GM21423 (cell line): ENCODE measurements around the gene BEAN1.

Source experiments
- ATAC-seq: cut with Tn5 transposase; IDR thresholded peaks from one replicate; pipeline ENCODE4 v1.9.1; 2021; ENCODE audit warnings: mild to moderate bottlenecking, moderate library complexity; ENCODE audit not compliant: unreplicated experiment

BEAN1 gene

DNA sequence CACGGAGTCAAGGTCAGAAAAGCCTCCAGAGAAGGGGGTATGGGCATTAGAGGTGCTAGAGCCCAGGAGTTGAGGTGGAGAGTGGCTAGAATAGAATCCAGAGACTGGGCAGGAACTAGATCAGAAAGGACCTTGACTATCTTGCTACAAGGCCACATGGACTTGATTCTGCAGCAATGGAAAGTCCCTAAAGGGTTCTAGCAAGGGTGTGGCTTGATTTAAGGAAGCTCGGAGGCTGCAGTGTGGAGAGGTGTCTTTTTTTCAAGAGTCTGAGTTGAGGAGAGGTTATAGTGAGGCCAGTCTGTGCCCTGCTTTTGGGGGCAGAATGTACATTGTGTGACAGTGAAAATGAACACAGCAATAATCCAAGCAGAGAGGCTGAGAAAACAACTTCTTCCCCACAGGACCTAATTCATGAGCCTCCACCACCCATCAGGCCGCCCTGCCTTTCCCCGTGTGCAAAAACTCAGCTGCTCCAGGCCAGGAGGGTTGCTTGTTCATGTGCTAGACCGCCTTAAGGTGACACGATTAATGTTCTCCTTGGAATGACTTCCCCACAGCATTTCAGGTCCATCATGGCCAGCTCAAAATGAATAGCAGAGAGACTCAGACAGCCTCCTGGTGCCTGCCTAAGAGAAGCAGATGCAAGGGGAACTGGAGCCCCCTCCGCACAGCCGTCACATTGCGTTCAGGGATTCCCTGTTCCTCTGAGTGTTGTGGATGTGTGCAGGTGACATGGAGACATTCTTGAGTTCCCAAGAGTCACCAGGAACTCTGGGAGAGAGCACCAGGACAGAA is 8.7 kb upstream of the BEAN1 start:
- ATAC-seq = no peak

DNA sequence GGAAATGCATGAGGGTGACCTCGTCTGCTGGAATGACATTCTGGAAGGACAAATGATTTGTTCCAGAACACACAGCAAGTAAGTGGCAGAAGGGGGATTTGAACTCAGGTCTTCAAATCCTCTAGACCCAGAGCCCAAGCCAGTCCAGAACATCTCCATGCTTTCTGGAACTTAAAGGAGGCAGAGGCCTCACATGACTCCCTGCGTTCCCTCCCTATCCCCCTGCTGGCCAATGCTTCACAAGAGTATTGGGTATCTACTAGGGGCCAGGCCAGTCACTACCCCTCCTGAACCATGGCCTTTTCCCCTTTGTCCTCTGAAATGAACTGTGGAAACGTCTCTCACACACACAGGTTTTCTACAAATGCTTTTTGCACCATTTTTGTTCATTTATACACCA is 7.6 kb upstream of the BEAN1 start:
- ATAC-seq = no peak

DNA sequence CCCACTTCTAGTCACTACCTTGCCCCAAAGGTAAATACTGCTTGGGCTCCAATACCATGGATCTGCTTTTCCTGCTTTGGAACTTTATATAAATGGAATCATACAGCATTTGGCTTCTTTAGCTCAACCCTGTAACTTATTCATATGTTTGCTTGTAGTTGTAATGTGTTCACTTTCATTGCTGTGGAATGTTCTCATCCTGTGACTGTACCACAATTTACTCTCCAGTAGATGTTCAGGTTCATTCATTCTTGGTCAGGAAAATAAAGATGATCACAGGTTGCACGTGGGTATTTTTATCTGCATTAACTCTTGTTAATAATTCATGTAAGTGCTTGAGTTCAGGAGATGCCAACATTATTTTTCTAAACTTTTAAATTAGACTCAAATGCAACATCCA is 6.7 kb upstream of the BEAN1 start:
- no peak for ATAC-seq

DNA sequence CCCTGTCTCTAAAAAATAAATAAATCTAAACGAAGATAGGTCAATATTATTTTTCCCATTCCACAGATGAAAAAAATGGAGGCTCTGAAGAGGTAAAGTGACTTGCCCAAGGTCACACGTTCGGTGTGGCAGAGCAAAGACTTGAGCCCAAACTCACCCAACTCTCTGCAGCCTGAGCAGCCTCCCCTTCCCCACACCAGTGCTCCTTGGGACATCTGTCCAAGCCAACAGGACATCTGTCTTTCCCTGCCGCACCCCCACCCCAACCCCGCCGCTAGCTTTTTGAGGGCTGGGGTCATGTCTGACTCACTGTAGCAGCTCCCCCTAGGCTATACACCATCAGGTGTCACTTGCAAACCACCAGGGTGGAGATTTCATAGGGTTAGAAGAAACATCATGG is 5.2 kb upstream of the BEAN1 start:
- no peak for ATAC-seq

DNA sequence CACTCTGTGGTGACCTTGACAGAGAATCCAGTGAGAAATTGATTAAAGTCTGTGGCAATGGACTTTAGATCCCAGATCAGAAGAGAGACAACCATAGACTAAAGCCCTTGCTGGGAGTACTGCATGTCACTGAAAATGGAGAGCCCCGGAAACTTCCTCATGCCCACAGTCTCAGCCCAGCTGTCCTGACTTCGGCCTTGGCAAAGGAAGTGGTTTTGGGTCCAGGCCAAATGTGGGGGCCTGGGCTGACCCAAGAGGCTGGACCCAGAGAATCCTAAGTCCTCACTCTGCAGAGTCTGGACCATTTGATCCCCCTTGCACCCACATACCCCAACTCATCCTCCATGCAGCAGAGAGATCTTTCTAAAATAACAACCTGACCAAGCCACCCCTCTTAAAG is 4.7 kb upstream of the BEAN1 start:
- no peak for ATAC-seq

DNA sequence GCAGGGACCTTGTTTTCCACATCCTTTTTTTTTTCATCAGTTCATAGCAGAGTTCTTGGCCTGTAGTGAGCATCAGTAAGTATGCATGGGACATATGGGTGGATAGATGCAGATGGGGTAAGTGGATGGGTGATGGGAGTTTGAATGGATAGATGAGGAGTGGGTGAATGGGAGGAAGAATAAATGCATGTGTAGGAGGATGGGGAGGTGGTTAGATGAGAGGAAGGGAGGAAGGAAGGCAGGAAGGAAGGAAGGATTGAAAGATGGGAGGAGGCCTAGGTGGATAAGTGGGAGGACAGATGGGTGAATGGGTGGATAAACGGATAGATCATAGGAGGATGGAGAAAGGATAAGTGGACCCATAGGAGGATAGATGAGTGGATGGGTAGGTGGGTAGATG is 3.9 kb upstream of the BEAN1 start:
- no peak for ATAC-seq

DNA sequence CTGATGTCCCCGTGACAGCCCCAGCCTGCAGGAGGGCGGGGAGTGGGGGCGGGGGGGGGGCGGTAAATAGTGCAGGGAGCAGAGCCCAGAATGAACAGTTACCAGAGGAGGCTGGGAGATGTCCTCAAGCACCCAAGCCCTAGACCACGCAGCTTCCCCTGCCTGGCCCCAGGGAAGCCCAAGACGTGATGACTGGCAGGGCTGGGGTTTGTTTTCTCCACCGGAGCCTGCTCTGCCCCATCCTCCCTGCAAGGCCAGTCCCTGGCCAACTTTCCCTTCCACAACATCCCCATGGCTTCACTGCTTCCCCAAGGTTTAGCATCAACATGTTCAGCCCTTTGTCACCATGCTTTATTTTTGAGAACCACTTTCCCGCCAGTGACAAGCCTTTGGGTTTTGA is 1.4 kb upstream of the BEAN1 start:
- ATAC-seq = no peak

DNA sequence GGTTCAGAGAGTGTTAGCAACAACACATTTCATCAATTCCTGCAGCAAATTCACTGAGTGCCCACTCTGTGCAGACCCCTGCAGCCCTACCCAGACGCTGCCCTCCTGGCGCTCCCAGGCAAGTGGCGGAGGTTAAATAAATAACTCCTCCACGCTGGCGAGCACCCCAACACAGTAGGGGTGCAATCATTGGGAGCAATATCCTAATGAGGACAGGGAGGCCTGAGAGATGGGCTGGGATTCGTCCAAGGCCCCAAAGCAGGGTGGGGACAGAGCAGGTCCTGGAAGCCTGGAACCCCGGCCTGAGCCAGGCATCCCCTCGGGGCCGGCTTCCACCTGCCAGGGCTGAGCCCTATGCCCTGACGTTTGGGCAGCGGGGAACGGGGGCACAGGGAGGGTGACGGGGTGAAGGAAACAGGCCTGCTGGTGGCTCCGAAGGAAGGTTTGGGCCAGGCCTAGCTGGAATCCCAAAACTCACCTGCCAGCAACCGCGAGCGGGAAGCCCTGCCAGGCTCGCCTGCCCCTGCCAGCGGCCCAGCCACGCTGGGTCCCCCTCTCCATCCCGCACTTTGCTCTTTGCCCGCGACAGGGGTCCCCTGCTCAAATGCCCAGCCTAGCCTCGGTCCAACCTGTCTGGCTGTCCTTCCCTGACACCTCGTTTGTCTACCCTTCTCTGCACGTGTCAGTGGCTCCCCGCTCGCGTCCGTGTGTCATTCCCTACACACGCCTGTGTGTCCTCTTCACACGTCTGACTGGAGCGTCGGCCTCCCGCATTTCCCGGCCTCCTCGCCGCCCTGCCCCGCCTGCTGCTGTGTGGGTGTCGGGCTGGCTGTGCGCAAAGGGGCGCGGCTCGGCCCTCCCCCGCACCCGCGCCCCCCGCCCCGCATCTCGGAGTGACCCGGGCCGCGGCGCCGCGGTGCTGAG is 721 bp upstream of the BEAN1 start:
- no peak for ATAC-seq

DNA sequence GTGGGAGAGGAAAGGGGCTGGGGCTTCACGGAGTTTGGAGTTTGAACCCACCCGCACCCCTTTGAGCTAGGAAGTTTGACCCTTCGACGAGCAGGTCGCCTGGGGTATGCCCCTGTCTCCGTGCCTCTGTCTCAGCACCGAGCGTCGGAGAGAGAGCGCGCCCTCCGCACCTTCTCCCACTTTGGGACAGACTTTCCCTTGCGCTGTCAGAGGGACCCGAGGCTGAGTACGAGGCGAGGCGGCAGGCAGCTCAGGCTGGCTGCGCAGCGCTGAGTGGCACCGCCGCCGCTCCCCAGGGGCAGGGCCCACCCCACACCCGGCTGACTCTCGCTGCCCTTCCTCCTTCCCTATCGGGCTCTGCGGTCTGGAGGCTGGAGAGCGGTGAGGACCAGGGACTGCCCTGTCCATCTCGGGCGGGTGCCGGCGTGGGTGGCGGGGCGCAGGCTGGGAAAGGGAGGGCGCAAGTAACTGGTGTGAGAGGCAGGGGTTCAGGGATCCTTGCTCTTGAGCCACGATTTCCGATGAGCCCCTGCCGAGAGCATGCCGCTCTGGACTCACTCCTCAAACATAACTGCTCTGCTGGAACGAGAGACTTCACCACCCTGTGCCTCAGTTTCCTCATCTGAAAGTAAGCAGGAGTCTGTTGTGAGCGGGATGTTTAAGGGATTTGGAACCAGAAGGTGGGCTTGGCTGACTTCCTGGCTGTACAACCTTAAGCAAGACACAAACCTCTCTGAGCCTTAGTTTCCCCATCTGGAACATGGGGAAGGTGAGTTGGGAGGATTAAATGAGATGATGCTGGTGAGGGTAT is 981 bp downstream of the BEAN1 start:
- no peak for ATAC-seq

DNA sequence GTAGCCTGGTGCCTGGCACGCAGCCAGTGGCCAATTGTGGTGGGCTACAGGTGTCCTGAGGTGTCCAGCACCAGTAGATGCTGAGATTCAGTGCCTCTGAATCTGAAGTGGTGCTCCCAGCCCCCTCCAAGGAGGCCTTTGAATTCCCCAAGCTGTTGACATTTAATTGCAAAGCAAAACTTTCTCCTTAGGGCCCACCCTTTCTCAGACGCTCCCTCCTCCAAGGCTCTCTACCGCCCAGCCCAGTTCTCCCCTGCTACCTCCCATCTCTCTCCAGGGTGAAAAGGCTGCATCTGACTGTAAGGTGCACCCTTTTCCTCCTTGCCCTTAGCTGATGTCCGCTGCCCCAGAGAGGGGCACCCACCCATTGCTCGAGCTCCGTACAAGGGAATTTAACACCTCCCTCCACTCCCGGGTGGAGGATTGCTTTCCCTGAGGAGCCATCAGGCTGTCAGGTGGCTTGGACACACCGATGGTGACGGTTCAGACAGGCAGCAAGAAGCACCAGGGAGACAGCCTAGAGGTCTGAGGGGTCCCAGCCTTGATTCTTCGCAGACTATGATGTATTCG is 1.7 kb downstream of the BEAN1 start:
- no peak for ATAC-seq

DNA sequence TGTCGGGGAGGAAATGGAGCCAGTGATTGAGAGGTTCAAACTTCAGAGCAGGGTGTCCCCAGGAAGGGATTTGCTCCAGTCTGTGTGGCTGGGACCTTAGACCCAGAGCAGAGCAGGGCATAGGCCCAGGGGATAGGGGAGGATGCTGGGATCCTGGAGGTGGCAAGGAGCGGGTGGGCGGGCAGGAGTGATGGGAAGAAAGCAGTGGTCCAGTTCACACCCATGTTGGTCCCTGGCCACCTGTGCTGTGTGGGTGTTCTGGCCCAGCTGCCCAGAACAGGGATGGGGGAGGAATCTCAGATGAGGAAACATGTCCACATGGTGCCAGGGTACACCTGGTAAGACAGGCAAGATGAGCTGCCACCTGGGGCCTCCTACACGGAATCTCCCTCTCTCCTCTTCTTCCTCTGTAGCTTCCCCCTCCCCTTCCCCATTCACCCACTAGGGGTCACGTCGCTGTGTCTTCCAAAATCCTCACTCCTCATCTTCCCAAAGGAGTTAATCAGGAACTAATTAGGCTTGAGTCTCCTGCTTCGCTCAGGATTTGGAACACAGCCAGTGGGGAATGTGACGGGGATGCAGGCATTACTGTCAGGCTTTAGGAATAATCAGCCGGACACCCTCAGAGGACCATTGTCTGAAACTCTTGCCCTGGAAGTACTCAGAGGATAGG is 2.3 kb downstream of the BEAN1 start:
- no peak for ATAC-seq

DNA sequence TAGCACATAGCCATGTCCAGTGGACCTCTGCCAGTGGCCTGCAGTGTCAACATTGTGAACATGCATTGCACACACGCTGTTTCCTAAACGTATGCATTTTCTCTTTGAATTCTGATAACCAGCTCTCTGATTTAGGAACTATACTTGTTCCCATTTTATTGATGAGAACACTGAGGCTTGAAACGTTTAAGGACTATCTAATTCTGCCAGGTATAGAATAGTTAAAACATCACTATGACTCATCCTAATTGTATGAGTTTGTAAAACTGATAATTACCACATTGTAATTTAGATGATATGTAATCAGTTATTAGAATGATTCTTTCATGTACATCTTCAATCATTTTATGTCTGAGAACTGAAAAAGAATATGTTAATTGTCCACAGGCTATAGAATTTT is 3.1 kb downstream of the BEAN1 start:
- ATAC-seq = no peak

DNA sequence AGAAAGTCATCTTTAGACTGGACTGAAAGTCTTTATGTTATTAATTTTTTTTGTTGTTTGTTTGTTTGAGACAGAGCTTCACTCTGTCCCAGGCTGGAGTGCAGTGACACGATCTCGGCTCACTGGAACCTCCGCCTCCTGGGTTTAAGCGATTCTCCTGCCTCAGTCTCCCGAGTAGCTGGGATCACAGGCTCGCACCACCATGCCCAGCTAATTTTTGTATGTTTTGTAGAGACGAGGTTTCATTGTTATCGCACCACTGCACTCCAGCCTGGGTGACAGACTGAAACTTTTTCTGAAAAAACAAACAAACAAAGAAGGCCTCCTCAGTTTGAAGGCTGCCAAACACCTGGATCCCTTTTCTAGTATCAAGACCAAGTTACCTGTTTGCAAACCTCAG is 4.7 kb downstream of the BEAN1 start:
- ATAC-seq = no peak

DNA sequence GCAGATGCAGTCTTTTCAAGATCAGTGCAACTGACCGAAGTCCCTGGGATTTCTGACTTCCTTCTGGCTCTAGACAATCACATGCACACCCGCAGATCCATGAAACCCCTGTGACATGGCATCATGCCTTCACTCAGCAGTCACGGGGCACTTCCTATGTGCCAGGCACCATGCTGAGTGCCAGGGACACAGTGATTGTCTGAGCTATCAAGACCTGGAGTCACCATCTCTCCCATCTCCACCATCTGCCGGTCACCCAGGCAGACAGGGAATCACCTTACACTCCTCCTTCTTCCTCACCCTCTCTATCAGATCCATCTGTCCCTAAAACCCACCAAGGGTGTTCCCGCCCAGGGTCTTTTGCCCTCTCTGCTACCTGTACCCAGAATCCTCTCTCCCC is 5.3 kb downstream of the BEAN1 start:
- no peak for ATAC-seq

DNA sequence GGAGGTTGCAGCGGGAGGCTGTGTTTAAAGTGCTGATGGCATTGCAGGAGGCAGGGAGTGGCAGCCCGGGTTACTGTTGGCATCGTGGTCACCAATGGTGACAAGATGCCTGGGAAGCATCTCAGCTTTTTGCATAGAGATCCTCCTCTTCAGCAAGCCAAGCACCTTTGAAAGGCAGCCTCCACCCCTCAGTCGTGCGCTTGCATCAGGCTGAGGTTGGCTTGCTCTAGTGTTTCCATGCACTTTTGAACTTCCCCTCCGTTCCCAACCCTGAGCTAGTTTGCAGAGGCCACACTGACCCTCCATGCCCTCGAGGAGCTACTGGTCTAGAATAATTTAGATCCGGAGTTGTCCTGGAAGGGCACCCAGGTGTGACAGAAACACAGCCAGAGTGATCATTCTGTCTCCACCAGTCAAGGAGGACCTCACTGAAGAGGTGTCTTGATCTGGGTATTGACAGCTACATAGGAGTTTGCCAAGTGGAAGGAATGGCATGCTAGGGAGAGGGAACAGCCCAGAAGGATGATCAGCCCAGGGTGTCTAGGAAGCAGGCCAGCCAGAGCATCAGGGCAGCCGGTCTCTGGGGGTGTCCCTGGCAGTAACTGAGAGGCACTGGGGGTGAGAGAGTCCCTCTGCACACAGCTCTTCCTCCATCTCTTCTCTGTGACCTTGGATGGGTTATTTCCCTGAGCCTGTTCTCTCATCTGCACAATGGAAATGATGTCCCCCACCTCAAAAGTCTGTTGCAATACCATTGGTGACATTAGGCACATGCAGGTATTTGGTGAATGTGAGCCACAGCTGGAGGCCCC is 7.7 kb downstream of the BEAN1 start:
- no peak for ATAC-seq

DNA sequence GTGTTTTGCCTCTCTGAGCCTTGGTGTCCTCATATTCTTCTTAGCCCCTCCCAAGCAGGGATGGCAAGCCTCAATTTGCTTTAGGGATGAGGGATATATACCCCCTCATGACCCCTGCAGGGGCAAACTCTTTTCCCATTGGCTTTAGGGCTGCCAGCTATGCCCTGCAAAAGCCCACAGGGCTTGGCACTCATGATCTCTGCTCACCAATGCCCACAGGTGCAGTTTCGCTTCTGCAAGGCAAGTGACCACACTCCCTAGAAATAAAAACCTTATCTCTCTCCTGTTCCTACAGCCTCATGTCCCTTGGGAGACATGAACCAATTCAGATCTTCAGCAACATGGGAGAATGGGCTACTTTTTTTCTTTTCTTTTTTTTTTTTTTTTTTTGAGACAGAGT is 8.8 kb downstream of the BEAN1 start:
- ATAC-seq = no peak

DNA sequence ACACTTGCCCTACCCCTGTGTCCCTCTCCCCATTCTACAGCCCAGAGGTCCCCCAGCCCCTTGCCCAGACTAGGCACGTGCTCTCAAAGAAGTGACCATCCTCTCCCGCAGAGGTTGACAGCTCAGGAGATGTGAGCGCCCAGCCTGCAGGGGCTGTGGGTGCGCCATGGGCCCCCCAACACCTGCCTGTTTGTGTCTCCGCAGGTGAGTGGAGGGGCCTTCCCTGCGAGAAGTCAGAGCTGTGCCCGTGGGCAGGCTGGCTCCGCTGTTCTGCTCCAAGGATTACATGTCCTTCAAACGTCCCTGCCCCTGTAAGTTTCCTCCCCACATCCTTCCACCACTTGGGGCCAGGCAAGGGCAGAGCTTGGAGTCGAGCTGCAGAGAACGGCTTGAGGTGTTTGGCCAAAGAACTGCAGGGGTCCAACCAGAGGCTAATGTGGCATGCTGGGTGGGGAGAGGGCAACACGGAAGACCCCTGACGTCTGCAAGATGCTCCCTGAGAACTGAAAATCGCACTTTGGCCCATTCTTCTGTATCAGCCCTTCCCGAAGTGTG is 10.4 kb downstream of the BEAN1 start:
- ATAC-seq = no peak

DNA sequence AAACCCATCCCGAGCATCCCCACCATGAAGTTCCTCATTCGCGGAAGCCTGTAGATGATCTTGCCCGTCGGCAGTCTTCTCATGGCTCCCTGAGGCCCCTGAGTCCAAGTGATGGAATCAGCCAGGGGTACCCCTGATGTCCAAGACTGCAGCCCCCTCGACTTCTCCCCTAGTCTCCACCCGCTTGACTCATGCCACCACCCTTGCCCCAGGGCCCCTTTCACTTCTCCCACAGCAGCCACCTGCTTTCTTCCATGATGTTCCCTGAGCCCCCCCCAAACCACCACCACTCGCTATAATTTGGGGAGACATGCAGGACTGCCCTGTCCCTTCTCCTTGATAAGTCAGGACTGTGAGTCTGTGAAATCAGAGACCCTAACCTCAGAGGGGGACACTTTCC is 11.4 kb downstream of the BEAN1 start:
- no peak for ATAC-seq

DNA sequence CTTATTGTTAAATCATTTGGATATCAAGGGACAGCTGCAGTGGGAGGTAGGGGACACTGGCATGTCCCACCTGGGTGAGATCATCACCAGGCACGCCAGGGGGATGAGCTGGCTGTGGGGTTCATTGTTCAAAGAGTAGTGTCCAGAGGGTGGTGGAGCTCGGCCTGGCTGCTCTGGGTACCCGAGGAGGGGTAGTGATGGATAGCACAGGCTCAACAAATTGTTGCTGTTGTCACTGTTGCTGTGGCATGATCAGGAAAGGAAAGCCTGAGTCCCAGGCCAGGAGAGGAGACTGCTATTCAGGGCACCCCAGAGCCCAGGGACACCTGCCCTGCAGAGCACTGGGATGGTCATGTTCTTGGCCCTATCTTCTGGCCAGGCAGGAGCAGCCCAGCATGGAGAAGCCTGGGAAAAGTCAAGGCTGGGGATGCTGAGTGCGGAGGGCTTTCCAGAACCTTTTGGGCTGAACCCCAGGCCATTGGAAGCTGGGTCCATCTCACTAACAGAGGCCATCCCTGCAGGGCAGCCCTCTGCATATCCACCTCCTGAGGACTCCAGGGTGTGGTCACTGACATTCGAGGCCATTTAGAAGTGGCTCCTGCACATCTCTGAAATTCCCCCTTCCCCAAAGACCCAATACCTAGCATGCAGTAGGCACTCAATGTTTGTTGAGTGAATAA is 12.1 kb downstream of the BEAN1 start:
- ATAC-seq = no peak
